ENCODE measurements around the gene KIAA1671. TPM values are rescaled to one million over a fixed set of nuclear protein-coding genes. Genes with fewer than 3 reads are reported as not detected.

The KIAA1671 gene
- total RNA-seq, 1 experiment from 2014 or later = 18.6 TPM

DNA sequence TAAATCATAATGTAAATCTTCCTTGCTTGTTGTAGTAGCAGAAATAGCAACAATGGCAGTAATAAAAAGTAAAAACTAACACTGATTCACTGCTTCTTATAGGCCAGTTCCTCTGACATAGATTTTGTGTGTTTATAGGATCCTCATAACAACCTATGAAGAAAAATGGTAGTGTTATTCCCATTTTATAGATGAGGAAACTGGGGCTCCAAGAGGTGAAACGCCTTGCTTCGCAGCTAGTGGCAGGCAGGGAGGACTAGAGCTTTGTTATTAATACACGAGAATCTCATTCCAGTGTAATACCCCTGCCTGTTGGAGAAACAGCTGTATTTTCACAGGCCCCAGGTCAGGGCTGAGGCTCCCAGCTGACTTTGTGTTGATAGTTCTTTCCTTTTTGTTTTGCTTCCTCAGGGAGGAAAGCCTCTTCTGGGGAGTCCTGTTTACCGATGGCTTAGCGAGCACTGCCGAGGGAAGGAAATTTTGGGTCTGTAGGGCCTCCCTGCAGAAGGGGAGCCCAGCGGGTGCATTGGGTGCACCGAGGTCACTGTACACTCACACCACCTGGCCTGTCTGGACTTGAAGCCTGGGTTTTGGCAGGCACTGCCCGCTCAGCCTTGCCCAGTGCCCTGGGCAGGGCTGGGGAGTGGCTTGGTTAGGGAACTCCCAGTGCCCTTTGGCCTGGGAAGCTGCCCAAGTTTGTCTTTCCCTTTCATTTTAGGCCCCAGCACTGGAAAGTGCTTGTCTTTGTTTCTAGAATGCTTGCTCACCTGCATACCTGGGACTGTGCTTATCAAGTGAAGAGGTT lies 13.5 kb downstream of the KIAA1671 start:
- H4K20me1 ChIP-seq (ENCODE audit: low read length) = no peaks in the 10 kb centered on the region
- H3K36me3 ChIP-seq (ENCODE audit: low read depth, low read length) = no peaks in the 10 kb centered on the region; the same call in 1 of the 2 replicates
- H2AFZ ChIP-seq (ENCODE audit: low read length) = no peak overlapping the region
- peak; percentile 58 for DNase-seq
- H3K9ac ChIP-seq (ENCODE audit: low read length) = 0 out of 2 replicates have a peak overlapping the region, but pooled peaks have one; percentile 26
- no peak overlapping the region for H3K4me3 ChIP-seq (ENCODE audit: low read length)
- TF ChIP-seq EZH2 (IDR thresholded peaks at IDR 0.05; ENCODE audit: low read length, unreplicated experiment) (no peak), EZH2phosphoT487 (IDR thresholded peaks at IDR 0.05; ENCODE audit: borderline replicate concordance, low read length) (no peak)
- TF ChIP-seq, protein P1, sequence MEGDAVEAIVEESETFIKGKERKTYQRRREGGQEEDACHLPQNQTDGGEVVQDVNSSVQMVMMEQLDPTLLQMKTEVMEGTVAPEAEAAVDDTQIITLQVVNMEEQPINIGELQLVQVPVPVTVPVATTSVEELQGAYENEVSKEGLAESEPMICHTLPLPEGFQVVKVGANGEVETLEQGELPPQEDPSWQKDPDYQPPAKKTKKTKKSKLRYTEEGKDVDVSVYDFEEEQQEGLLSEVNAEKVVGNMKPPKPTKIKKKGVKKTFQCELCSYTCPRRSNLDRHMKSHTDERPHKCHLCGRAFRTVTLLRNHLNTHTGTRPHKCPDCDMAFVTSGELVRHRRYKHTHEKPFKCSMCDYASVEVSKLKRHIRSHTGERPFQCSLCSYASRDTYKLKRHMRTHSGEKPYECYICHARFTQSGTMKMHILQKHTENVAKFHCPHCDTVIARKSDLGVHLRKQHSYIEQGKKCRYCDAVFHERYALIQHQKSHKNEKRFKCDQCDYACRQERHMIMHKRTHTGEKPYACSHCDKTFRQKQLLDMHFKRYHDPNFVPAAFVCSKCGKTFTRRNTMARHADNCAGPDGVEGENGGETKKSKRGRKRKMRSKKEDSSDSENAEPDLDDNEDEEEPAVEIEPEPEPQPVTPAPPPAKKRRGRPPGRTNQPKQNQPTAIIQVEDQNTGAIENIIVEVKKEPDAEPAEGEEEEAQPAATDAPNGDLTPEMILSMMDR (conservative IDR thresholded peaks at IDR 0.05; ENCODE audit: low read depth, low read length) = no peak
- peaks cover 52% of the 10 kb centered on the region for H3K4me1 ChIP-seq (ENCODE audit: insufficient read depth, low read length)
- H3K9me3 ChIP-seq (ENCODE audit: low read length) = no peaks in the 10 kb centered on the region
- BruUV-seq (replicated peaks) = no TSS peak
- H3K27me3 ChIP-seq (ENCODE audit: low read length) = no peaks in the 10 kb centered on the region
- H3K79me2 ChIP-seq (ENCODE audit: low read length) = peaks cover 66% of the 10 kb centered on the region
- CTCF ChIA-PET = no interaction called here
- intact Hi-C loops (cut with micrococcal nuclease) = no loop called here
- no peaks in the 10 kb centered on the region for H3K9me2 ChIP-seq (replicated peaks; ENCODE audit: low read length)
- peak overlapping the region; percentile 55 for H3K27ac ChIP-seq (ENCODE audit: low read length)
- H3F3A ChIP-seq (ENCODE audit: low read length, unreplicated experiment) = no peaks in the 10 kb centered on the region
- peak overlapping the region; percentile 62 for H3K4me2 ChIP-seq (ENCODE audit: low read length)
- peak; percentile 61 for ATAC-seq
- POLR2A ChIA-PET (ENCODE audit: unreplicated experiment) = interaction anchor here (0.6 kb wide), 1 partner anchor 61 kb away, joined by 3 read pairs; no protein-coding TSS in a partner anchor

DNA sequence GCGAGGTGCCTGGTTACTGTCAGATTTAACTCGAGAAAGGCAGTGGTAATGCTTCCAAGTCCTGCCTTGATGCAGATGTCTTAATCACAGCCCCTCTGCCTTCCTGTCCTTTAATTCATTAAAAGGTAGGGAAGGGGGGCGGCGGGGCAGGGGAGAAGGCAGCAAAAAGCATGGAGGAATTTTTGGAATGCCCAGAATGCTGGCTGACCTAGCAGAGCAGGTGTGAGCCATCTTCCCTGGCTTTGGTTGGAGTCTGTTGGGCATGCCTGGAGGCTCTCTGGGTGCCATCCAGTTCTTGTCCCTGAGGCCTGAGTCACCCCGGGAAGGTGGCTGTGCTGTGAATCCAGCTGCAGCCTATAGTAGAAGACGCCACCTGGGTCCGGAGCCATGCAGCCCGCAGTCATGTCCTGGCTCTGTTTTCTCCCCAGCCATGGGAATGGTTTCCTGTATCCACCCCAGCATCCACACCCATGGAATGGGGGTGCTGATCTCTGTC lies 15.6 kb downstream of the KIAA1671 start:
- Histone ChIP-seq H2AFZ (ENCODE audit: low read length) (no peak overlapping the region), H3K27me3 (ENCODE audit: low read length) (no peaks in the 10 kb centered on the region), H3K79me2 (ENCODE audit: low read length) (peaks cover 66% of the 10 kb centered on the region), H3K4me1 (ENCODE audit: insufficient read depth, low read length) (peaks cover 52% of the 10 kb centered on the region), H3K4me3 (ENCODE audit: low read length) (no peak overlapping the region), H3K9ac (ENCODE audit: low read length) (0 out of 2 replicates have a peak overlapping the region, but pooled peaks have one; percentile 12), H3K4me2 (ENCODE audit: low read length) (peak overlapping the region; percentile 57), H4K20me1 (ENCODE audit: low read length) (no peaks in the 10 kb centered on the region), H3K9me2 (replicated peaks; ENCODE audit: low read length) (no peaks in the 10 kb centered on the region), H3K9me3 (ENCODE audit: low read length) (no peaks in the 10 kb centered on the region), H3K27ac (ENCODE audit: low read length) (peak overlapping the region; percentile 87), H3F3A (ENCODE audit: low read length, unreplicated experiment) (no peaks in the 10 kb centered on the region), H3K36me3 (ENCODE audit: low read depth, low read length) (no peaks in the 10 kb centered on the region; the same call in 1 of the 2 replicates)
- intact Hi-C loops (cut with micrococcal nuclease) = no loop called here
- no peak for TF ChIP-seq EZH2 (IDR thresholded peaks at IDR 0.05; ENCODE audit: low read length, unreplicated experiment)
- no peak for TF ChIP-seq EZH2phosphoT487 (IDR thresholded peaks at IDR 0.05; ENCODE audit: borderline replicate concordance, low read length)
- TF ChIP-seq, protein P1 (conservative IDR thresholded peaks at IDR 0.05; ENCODE audit: low read depth, low read length) = no peak
- peak; percentile 90 for DNase-seq
- BruUV-seq (replicated peaks) = no TSS peak
- peak; percentile 65 for ATAC-seq
- ChIA-PET POLR2A (ENCODE audit: unreplicated experiment) (no interaction called here), CTCF (no interaction called here)
